ENCODE measurements around the gene IMMP2L. TPM values are rescaled to one million over a fixed set of nuclear protein-coding genes. Genes with fewer than 3 reads are reported as not detected.

Gene IMMP2L
- total and polyA plus RNA-seq, 2 of the 4 experiments (the other 2 are of a cell fraction): 5.8 to 9.3 TPM

DNA sequence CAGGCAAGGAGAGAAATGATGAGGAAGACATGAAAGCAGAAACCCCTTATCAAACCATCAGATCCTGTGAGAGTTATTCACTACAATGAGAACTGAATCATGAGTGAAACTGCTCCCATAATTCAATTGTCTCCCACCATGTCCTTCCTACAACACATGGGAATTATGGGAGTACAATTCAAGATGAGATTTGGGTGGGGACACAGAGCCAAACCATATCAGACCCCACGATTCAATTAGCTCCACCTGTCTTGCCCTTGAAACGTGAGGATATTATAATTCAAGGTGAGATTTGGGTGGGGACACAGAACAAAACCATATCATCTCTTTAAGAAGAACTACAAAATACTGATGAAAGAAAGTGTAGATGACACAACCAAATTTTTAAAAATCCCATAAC is 128.9 kb downstream of the IMMP2L start:
- H4K20me1 ChIP-seq (ENCODE audit: insufficient read depth, low read length): no peaks in the 10 kb centered on the region
- H3K9me1 ChIP-seq (ENCODE audit: insufficient read depth, low read length): no peaks in the 10 kb centered on the region
- H3K14ac ChIP-seq (replicated peaks; ENCODE audit: low read depth, low read length): no peak overlapping the region
- dilution Hi-C loops (cut with HindIII; ENCODE audit: low sequenced_read_pairs, unreplicated experiment) (no loop called here), in situ Hi-C loops (cut with MboI; ENCODE audit: low sequenced_read_pairs) (no loop called here), intact Hi-C loops (cut with micrococcal nuclease) (no loop called here)
- no peak overlapping the region for H2BK120ac ChIP-seq (ENCODE audit: low read depth, low read length)
- H4K5ac ChIP-seq (ENCODE audit: low read depth, low read length): no peak overlapping the region
- H2BK20ac ChIP-seq (ENCODE audit: low read depth, low read length): no peak overlapping the region
- no peak for DNase-seq
- no peak overlapping the region for H3K9ac ChIP-seq (ENCODE audit: low read depth, low read length)
- H3K27me3 ChIP-seq (ENCODE audit: control insufficient read depth, insufficient read depth, low read length): no peaks in the 10 kb centered on the region
- ChIA-PET CTCF (no interaction called here), POLR2A (ENCODE audit: unreplicated experiment) (no interaction called here)
- no peak overlapping the region for H3K23ac ChIP-seq (ENCODE audit: low read depth, low read length)
- H3K9me3 ChIP-seq (ENCODE audit: control insufficient read depth, insufficient read depth, low read length): peaks cover 2% of the 10 kb centered on the region; the same call in 1 of the 2 replicates
- H3K36me3 ChIP-seq (ENCODE audit: control insufficient read depth, insufficient read depth, low read length): no peaks in the 10 kb centered on the region
- no peak for ATAC-seq (ENCODE audit: low read depth)
- H2AK5ac ChIP-seq (ENCODE audit: low read depth, low read length): no peak overlapping the region
- H4K8ac ChIP-seq (ENCODE audit: low read depth in 2 of 2, low read length in 2 of 2): no peak overlapping the region
- no peak overlapping the region for H2AK9ac ChIP-seq (replicated peaks; ENCODE audit: low read depth, low read length, poor library complexity)
- H2BK15ac ChIP-seq (ENCODE audit: low read depth, low read length): no peak overlapping the region
- H3K79me1 ChIP-seq (ENCODE audit: low read depth in 1 of 2, low read length in 2 of 2): no peaks in the 10 kb centered on the region
- no peak overlapping the region for H2AFZ ChIP-seq (replicated peaks; ENCODE audit: low read length, poor library complexity)
- H3K56ac ChIP-seq (ENCODE audit: extremely low read depth, insufficient read depth, low read length): no peak overlapping the region
- WGBS, 2 experiments (ENCODE audit: extremely low coverage in 2 of 2, insufficient read length in 1 of 2): no CpG with 5 or more reads among the region's 2 CpGs
- H4K91ac ChIP-seq (ENCODE audit: insufficient read depth, low read depth, low read length): no peak overlapping the region
- no peak overlapping the region for H3K4me3 ChIP-seq (ENCODE audit: insufficient read depth, low read depth, low read length)
- TF ChIP-seq, protein P1, sequence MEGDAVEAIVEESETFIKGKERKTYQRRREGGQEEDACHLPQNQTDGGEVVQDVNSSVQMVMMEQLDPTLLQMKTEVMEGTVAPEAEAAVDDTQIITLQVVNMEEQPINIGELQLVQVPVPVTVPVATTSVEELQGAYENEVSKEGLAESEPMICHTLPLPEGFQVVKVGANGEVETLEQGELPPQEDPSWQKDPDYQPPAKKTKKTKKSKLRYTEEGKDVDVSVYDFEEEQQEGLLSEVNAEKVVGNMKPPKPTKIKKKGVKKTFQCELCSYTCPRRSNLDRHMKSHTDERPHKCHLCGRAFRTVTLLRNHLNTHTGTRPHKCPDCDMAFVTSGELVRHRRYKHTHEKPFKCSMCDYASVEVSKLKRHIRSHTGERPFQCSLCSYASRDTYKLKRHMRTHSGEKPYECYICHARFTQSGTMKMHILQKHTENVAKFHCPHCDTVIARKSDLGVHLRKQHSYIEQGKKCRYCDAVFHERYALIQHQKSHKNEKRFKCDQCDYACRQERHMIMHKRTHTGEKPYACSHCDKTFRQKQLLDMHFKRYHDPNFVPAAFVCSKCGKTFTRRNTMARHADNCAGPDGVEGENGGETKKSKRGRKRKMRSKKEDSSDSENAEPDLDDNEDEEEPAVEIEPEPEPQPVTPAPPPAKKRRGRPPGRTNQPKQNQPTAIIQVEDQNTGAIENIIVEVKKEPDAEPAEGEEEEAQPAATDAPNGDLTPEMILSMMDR (conservative IDR thresholded peaks at IDR 0.05; ENCODE audit: low read depth, low read length): no peak
- no peak for TF ChIP-seq SMC3 (IDR thresholded peaks at IDR 0.05; ENCODE audit: low read depth, low read length)
- TF ChIP-seq, protein P2, sequence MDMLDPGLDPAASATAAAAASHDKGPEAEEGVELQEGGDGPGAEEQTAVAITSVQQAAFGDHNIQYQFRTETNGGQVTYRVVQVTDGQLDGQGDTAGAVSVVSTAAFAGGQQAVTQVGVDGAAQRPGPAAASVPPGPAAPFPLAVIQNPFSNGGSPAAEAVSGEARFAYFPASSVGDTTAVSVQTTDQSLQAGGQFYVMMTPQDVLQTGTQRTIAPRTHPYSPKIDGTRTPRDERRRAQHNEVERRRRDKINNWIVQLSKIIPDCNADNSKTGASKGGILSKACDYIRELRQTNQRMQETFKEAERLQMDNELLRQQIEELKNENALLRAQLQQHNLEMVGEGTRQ (IDR thresholded peaks at IDR 0.05; ENCODE audit: low read depth, low read length): no peak
- H3K4ac ChIP-seq (ENCODE audit: low read depth, low read length): no peak overlapping the region
- no peak overlapping the region for H2BK5ac ChIP-seq (ENCODE audit: low read depth, low read length, poor library complexity, severe bottlenecking)
- H3K4me2 ChIP-seq (ENCODE audit: low read depth, low read length): no peak overlapping the region
- BruUV-seq (replicated peaks): no TSS peak
- no peak overlapping the region for H3K27ac ChIP-seq (ENCODE audit: insufficient read depth, low read length)
- no peaks in the 10 kb centered on the region; the same call in 1 of the 2 replicates for H3K4me1 ChIP-seq (ENCODE audit: control insufficient read depth, insufficient read depth, low read length)
- H3K18ac ChIP-seq (ENCODE audit: low read depth, low read length): no peak overlapping the region
